Anterior cingulate cortex (tissue), 58 donors: ENCODE measurements around the gene MRPL2.

ENCODE experiments used
- DNase-seq, 58 donors: peaks; one replicate each; lab custom pipeline; 2025; lab: John Stamatoyannopoulos, UW

MRPL2 gene

DNA sequence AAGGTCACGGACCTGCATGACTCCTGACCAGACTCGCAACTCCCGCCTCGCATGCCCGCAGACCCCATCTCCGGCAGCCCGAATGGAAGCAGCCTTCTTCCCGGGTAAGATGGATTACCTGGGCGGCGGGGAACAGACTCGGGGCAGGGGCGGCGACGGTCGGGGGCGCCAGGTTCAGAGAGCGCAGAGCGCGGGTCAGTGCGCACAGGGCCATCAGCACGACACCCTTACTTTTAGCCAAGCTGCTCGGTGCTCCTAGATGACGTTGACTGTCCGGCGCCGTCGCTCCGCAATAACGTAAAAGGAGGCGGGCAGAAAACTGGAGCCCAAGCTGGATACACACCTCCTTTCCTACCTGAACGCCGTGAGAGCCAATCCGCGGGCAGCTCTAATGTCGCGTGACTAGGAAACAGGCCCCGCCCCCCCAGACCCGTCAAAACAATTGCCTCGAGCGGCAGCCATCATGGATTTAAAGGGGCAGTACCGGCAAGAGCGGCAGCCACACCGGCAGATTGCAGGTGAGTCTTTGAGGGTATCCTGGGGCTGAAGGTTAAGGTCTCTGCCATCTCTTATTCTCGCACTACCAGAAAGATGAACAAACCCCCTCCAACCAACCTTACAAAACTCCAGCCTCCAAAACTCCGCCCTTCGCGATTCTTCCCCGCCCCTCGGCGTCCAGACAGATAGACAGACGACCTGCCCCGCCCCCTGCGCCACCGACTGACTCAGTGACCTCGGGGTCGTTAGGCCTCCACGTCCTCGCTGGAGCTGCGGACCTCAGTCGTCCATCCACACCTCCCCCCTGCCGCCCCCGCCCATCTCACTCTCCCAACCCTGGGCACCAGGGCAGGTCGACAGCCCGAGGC lies at the start of gene MRPL2, which contains the start of gene KLC4:
Gene MRPL2, minus strand, starts transcription at position 267 of the 866 bp plus-strand sequence. Its CDS starts 53 bp downstream, at position 214.
Gene KLC4, plus strand, starts transcription at position 464 of the 866 bp plus-strand sequence. CDS start 1,705 bp downstream, outside the sequence.
- peak; percentile 91 to 100 (median 99) for DNase-seq

DNA sequence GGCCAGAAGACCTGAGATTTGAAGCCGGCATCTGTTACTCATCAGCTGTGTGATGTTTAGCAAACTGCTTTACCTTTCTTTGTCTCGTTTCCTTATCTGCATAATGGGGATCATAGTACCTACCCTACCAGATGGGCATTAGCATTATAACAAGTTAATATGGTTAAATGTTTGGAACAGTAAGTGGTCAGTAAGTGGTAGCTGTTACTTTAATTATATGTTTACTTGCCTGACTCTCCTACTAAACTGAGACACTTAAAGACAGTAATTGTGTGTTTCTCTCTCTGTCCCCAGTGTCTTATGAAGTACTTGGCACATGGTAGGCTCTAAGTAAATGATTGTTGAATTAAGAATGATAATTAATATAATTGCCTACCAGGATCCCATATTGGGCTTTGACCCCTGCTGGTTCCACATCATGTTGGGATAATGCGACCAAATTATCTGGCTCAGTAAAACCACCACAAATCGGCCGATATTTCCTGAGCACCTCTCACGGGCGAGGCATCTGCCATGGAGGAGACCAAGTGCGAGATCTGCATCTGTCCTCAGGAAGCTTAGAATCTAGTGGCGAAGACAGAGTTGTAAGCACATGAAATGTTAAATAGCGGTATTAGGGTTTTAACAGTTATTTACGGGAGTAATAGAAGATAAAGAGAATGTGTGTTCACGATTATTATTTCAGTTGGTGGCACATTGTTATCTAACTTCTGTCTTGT lies 48.3 kb upstream of the MRPL2 start:
- no peak for DNase-seq

DNA sequence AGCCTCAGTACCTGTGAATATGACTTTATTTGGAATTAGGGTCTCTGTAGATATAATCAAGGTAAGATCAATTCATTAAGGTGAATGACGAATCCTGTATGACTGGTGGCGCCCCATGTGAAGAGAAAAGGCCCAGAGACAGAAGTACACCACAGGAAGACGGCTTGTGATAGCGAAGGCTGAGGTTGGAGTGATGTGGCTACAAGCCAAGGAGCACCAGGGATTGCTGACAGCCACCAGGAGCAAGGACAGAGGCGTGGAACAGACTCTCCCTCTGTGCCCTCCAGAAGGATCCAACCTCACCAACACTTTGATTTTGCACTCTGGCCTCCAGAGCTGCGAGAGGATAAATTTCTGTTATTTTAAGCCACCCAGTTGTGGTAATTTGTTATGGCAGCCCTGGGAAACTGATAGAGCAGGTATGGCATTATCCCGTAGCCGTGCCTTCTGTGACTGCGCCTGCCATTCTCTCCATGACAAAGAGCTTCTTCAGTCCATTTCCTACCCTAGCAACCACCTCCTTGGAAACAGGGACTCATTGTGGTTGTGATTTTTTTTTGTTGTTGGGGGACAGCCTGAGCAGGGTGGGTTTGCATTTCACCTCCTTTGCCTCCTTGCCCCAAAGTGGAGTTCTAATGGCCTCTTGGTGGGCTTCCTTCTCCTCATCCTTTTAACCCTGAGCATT lies 46.4 kb upstream of the MRPL2 start:
- no peak for DNase-seq

DNA sequence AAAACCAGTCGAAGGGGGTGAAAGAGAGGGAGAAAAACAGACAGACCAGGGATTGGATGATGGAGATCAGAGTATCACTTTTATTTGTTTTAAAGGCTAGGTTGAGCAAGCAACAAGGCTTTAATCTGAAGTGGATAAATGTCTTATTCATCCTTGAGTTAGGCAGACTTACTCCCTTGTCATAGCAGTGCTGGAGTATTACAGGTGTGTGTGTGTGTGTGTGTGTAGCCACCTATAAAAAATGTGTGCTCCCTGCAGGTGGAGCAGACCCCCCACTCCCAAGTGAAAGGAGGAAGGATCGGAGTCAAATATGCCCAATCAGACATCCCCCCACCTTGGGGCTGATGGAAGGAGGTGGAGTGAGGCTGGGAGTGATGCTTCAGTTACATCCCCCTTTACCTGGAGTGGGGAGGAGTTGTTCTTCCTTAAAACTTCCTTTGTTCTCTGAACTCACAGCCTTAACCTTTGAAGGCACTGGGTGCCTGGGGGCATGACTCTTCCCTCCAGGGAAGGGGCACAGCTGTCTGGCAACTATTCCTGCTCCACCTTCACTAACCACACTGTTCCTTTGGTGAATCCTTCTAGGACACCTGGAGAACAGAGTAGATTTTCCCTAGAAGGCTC lies 44.1 kb upstream of the MRPL2 start:
- DNase-seq = no peak

DNA sequence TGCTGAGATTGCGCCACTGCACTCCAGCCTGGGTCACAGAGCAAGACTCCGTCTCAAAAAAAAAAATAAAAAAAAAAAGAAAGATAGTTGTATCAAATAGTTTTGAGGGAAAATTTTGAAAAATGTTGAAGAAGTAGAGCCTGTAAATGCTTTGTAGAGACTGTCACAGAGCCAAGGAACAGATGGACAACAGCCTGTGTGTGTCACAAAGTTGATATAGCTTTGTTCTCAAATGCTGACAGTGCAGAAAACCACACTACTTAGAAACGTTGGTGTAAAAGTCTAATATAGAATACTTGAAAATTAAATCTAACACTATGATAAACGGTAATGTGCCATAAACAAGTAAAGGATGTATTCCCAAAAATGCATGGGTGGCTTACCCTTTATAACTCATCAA lies 42.3 kb upstream of the MRPL2 start:
- no peak for DNase-seq

DNA sequence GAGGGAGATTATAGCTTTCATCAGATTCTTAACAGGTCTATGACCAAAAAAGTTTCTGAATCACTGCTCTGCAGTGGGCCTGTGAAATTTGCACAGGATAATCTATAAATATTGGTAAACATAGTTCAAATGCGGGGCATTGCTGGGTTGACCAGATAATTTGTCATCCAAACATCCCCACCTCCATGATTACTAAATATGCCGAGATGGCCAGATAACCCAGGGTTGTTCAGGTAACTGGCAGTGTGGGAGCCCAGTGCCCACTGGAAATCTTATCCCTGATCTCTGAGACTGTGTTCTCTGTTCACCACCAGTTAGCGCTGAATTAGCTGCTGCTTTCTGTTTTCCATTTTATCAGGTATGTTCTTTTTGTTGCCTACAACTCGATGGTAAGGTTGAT lies 38.3 kb upstream of the MRPL2 start:
- DNase-seq = no peak

DNA sequence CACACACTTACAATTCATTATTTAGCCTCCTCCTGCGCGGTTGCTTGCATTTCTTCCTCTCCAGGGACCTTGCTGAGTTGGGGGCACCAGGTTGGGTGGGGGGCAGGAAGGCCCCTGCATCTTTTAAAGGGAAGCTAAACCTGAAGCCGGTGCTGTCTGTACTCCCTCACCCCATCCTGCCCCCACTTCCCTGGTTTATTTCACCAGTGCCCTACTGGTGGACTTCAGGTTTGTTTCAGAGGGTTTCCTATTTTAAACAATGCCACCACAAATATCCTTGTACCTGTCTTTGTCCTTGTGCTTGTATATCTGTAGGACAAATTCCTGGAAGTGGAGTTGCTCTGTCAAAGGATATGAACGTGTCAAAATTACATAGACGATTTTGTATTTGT lies 37.9 kb upstream of the MRPL2 start:
- DNase-seq = no peak

DNA sequence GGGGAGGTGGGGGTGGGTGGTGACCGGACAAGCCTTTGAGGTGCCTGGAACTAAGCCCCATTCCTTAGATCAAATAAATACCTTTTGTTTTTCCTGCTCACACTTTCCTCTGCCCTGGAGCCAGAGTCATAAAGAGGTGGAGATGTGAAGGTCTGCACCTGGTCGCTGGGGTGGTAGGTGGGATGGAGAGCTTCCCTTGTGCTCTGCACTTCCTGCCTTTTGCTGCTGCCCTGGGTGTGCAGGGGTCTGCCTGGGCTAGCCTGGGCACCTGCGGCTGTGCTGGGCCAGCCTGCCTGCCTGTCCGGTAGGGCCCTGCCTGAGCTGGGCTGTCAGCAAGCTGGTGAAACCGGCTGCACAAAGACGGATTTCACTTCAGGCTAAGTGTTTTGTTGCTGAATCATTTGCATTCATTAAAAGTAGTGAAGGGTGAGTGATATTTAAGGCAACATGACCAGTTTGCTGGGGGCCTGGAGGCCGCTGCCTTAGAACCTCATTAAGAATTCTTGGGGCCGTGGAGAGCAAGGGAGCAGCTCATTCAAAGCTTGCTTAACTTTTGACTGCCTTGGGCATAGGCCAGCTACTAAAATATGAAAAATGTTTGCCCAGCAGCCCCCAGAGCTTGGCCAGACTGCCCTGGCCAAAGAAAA lies 37.3 kb upstream of the MRPL2 start:
- peak in 9 of 58 donors; percentile 8 to 49 (median 13) for DNase-seq

DNA sequence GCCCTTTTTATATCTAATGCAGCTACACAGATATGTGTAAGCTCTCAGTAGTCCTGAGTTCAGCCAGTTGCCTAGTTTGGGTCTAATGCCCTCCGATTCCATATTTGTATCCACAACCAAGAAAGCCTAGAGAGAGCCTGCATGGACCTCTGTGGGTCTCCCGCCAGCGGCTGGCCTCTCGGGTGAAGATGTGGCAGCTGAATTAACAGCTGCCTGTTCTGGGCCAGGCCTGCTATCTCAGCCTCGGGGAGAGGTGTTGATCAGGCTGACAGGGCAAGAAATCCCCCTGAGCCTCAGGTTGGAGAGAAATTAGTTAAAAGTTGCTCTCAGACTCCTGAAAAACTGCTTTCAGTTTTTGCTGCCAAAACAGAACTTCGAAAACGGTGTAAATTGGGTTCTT lies 36.7 kb upstream of the MRPL2 start:
- DNase-seq = no peak

DNA sequence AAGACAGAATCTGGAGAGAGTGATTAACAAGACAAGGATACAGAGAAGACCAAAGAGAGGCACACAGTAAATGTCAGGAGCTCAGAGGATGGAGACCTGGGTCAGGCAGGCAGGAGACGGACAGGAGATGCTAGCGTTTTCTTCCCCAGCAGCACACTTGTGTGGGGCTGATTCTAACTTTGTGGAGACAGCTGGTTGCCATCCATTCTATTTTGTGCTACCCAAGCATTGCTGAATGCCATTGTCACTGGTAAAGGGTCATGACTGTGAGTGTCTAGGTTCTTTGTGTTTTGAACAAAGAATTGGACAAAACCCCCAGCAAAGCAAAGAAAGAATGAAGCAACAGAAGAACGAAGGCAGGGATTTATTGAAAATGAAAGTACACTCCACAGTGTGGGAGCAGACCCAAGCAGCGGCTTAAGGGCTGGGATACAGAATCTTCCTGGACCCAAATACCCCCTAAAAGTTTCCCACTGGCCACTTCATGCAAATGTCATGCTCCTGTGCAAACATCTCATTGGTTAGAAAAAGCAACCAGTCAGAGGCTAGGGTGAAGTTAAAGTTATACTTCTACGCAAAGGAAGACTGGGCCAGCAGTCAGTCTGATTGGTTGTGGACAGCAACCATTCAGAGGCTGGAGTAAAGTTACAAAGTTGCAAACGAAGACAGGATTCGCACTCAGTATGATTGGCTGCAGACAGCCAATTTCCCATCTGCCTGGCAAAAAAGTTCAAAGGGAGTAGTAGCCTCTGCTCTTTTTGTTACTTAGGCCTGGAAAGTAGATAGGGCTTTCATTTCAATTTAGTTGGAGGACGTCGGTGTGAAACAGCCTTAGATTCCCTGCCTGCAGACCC lies 34.4 kb upstream of the MRPL2 start:
- DNase-seq = peak in 2 of 58 donors; percentile 24 to 25

DNA sequence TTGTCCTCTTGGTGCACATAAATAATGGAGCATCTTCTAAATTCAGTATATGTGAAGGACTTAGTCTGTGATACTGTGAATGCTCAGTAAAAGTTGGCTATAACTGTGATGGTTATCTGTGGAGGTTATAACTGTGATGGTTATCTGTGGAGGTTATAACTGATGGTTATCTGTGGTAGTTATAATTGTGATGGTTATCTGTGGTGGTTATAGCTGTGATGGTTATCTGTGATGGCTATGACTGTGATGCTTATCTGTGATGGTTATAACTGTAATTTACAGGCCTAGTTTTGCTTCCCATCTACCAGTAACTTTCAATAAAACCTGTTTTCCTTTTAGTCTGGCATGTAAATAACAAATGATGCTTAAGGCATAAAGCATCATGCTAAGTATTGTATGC lies 33.4 kb upstream of the MRPL2 start:
- DNase-seq = no peak

DNA sequence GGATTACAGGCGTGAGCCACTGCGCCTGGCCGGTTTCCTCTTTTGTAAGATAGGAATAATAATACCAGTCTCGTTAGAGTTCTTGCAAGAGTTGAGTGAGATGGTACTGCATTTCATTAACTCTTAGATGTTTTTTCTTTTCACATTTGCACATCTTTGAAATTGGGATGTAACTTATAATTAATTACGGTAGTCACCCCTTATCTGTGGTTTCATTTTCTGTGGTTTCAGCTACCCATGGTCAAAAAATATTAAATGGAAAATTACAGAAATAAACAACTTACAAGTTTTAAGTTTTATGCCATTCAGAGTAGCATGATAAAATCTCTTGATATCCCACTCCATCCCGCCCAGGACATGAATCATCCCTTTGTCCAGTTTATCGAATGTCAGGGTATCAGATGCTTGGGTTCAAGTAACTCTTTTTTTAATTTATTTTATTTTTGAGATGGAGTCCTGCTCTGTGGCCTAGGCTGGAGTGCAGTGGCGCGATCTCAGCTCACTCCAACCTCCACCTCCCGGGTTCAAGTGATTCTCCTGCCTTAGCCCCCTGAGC lies 32.3 kb upstream of the MRPL2 start:
- DNase-seq = no peak

DNA sequence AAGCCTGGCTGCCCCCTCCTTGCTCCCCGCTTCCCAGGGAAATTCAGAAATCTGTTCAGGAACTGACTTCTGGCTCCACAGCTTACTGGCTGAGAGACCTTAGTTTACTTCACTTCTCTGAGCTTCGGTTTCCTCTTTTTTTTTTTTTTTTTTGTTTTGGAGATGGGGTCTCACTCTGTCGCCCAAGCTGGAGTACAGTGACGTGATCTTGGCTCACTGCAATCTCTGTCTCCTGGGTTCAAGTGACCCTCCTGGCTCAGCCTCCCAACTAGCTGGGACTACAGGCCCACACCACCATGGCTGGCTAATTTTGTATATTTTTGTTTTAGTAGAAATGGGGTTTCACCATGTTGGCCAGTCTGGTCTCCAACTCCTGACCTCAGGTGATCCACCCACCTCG lies 31.8 kb upstream of the MRPL2 start:
- no peak for DNase-seq

DNA sequence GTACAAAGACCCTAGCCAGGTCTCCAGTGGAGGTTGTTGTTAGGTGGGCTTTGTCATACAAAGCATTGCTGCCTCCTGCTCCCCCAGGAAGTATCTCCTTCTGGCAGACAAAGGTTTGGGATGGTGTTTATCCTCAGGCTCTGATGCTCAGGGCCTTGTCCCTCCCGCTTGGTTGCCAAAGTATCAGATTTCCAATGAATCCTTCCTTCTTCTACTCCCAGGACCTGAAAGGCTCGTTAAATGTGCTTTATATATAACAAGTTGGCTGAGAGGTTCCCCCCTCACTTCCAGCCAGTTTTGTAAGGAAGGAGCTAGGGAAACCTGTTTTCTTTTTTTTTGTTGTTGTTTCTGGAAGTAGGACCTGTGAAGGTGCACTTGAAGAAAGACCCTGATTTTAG lies 31.3 kb upstream of the MRPL2 start:
- DNase-seq = no peak

DNA sequence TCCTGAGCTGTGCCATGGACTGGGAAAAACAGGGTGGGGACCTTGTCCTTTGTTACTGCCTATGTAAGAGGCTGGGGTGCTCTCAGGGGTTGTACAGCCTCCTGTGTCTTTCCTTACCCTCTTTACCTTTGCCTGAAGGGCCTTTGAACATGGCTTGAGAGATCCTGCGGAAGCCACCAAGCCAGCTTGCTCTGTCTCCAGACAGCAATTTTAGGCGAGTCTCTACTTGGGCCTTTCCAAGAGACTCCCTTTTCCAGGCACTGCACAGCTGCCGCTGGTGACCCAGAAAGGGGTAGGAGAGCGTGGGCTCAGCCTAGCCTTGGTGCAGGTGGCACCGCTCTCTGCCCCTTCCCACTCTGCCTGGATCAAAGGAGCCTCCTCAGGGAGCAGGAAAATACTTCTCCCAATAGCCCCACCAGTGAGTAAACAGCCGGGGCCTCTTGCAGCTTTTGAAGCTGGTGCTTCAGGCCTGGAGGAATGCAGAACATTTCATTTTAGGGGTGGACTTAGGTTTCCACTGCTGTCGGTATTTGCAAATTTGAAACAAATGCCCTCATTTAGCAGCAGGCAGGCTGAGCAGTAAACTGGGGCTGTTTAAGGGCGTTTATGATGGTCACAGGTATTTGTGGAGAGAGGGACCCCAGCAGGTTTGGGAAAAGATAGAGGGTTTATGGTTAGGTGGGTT lies 30.8 kb upstream of the MRPL2 start:
- no peak for DNase-seq

DNA sequence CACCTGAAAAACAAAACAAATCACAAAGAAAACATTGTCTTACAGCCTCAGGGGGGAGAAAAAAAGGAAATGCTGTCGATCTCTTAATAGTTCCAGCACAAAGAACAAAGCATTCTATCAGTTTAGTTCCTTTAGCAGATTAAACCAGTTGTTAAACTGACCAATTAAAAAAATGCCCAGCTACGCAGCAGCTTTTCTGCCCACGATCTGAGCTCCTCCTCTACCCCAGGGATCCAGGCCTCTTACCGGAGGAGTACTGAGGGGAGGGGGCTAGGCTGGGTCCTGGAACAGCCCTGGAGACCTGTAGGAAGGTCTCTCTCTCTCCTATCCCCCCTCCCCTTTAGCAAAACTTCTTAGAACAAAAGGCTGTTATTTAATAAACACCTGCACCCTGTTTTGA lies 30.2 kb upstream of the MRPL2 start:
- no peak for DNase-seq

DNA sequence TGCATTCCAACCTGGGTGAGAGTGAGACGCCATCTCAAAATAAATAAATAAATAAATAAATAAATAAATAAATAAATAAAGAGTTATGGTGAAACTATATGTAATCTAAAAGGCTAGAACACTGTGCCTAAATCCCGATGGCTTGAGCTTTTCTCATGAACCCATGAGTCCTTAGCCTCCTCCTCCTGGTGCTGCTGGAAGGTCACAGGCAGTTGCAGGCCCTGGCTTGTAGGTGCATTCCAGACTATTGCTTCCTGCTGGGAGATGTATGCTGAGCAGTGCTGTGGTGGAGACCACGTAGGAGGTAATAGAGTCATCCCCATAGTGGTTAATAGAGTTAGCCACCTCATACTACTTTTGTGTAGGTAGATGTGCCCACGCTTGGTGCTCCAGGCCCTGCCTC lies 29.4 kb upstream of the MRPL2 start:
- DNase-seq = no peak

DNA sequence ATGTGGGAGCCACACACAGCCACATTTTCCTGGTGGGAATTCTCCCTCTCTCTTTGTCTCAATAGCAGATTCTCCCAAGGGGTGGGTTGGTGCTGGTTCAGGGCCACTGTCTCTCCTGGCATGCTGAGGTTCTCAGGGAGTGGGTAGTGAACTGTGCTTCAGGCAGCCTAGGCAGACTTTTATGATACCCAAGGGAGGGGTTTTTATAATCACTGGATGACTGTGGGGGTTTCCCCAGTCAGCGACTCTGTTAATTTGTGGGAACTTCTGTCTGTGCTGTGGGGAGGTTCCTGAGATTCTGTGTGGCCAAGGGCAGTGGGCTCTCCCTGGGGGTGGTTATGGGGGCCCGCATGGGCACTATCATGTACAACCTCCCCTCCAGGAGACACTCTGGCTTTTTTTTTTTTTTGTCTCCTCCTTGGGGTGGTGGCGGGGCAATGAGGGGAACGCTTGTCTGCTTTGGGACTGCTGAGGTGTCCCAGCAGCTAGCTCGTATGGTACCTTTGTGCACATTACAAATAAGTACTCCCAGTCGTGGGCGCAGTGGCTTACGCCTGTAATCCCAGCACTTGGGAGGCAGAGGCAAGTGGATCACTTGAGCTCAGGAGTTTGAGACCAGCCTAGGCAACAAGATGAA lies 26.9 kb upstream of the MRPL2 start:
- no peak for DNase-seq
